ENCODE results near the gene KLK14.

The KLK14 gene

GRCh38 chr19:51082611-51083010 lies at the start of gene KLK14:
Gene KLK14 (minus strand): TSS chr19:51082887. CDS start chr19:51082614, 273 bp downstream.
- Histone ChIP-seq H3K4me1 (ENCODE audit: control insufficient read depth in 1 of 2, insufficient read depth in 2 of 2, low read length in 2 of 2) (no peaks in the 10 kb centered on the region), H3K27me3 (ENCODE audit: low read depth, low read length) (no peaks in the 10 kb centered on the region), H3K36me3 (ENCODE audit: control insufficient read depth in 1 of 2, insufficient read depth in 2 of 2, low read length in 2 of 2) (no peaks in the 10 kb centered on the region), H3K9me3 (ENCODE audit: control insufficient read depth in 1 of 2, low read length in 2 of 2) (no peaks in the 10 kb centered on the region), H3K27ac (ENCODE audit: low read length) (no peak within 1 kb of the TSS), H3K4me3 (ENCODE audit: low read depth in 1 of 2, low read length in 2 of 2) (no peak within 1 kb of the TSS)

GRCh38 chr19:51131780-51132680 lies 49.3 kb upstream of the KLK14 start:
- Histone ChIP-seq H3K27ac (ENCODE audit: low read length) (no peak overlapping the region), H3K27me3 (ENCODE audit: low read depth, low read length) (no peaks in the 10 kb centered on the region), H3K36me3 (ENCODE audit: control insufficient read depth in 1 of 2, insufficient read depth in 2 of 2, low read length in 2 of 2) (no peaks in the 10 kb centered on the region), H3K4me1 (ENCODE audit: control insufficient read depth in 1 of 2, insufficient read depth in 2 of 2, low read length in 2 of 2) (peaks cover 0 to 3% of the 10 kb centered on the region in 2 donors), H3K4me3 (ENCODE audit: low read depth in 1 of 2, low read length in 2 of 2) (no peak overlapping the region), H3K9me3 (ENCODE audit: control insufficient read depth in 1 of 2, low read length in 2 of 2) (no peaks in the 10 kb centered on the region)

- no peak overlapping the region for H3K27ac ChIP-seq (ENCODE audit: low read length)
- H3K4me1 ChIP-seq (ENCODE audit: control insufficient read depth in 1 of 2, insufficient read depth in 2 of 2, low read length in 2 of 2) = peaks cover 0 to 3% of the 10 kb centered on the region in 2 donors
- H3K27me3 ChIP-seq (ENCODE audit: low read depth, low read length) = no peaks in the 10 kb centered on the region
Observed at GRCh38 chr19:51129716-51130115, 47.0 kb upstream of the KLK14 start.

GRCh38 chr19:51128227-51128626 lies 45.5 kb upstream of the KLK14 start:
- Histone ChIP-seq H3K27ac (ENCODE audit: low read length) (no peak overlapping the region), H3K36me3 (ENCODE audit: control insufficient read depth in 1 of 2, insufficient read depth in 2 of 2, low read length in 2 of 2) (no peaks in the 10 kb centered on the region), H3K27me3 (ENCODE audit: low read depth, low read length) (no peaks in the 10 kb centered on the region), H3K9me3 (ENCODE audit: control insufficient read depth in 1 of 2, low read length in 2 of 2) (no peaks in the 10 kb centered on the region), H3K4me1 (ENCODE audit: control insufficient read depth in 1 of 2, insufficient read depth in 2 of 2, low read length in 2 of 2) (peaks cover 0 to 3% of the 10 kb centered on the region in 2 donors), H3K4me3 (ENCODE audit: low read depth in 1 of 2, low read length in 2 of 2) (no peak overlapping the region)

More at GRCh38 chr19:51129716-51130115, 47.0 kb upstream of the KLK14 start:
- Histone ChIP-seq H3K36me3 (ENCODE audit: control insufficient read depth in 1 of 2, insufficient read depth in 2 of 2, low read length in 2 of 2) (no peaks in the 10 kb centered on the region), H3K4me3 (ENCODE audit: low read depth in 1 of 2, low read length in 2 of 2) (no peak overlapping the region), H3K9me3 (ENCODE audit: control insufficient read depth in 1 of 2, low read length in 2 of 2) (no peaks in the 10 kb centered on the region)

GRCh38 chr19:51127755-51128154 lies 45.1 kb upstream of the KLK14 start:
- H3K4me1 ChIP-seq (ENCODE audit: control insufficient read depth in 1 of 2, insufficient read depth in 2 of 2, low read length in 2 of 2) = peaks cover 0 to 3% of the 10 kb centered on the region in 2 donors
- no peaks in the 10 kb centered on the region for H3K27me3 ChIP-seq (ENCODE audit: low read depth, low read length)
- no peak overlapping the region for H3K27ac ChIP-seq (ENCODE audit: low read length)
- no peaks in the 10 kb centered on the region for H3K9me3 ChIP-seq (ENCODE audit: control insufficient read depth in 1 of 2, low read length in 2 of 2)
- no peak overlapping the region for H3K4me3 ChIP-seq (ENCODE audit: low read depth in 1 of 2, low read length in 2 of 2)
- H3K36me3 ChIP-seq (ENCODE audit: control insufficient read depth in 1 of 2, insufficient read depth in 2 of 2, low read length in 2 of 2) = no peaks in the 10 kb centered on the region

- Histone ChIP-seq H3K27me3 (ENCODE audit: low read depth, low read length) (no peaks in the 10 kb centered on the region), H3K9me3 (ENCODE audit: control insufficient read depth in 1 of 2, low read length in 2 of 2) (no peaks in the 10 kb centered on the region), H3K4me3 (ENCODE audit: low read depth in 1 of 2, low read length in 2 of 2) (peak overlapping the region; percentile 0 to 5), H3K4me1 (ENCODE audit: control insufficient read depth in 1 of 2, insufficient read depth in 2 of 2, low read length in 2 of 2) (peaks cover 0 to 3% of the 10 kb centered on the region in 2 donors), H3K27ac (ENCODE audit: low read length) (peak overlapping the region; percentile 28), H3K36me3 (ENCODE audit: control insufficient read depth in 1 of 2, insufficient read depth in 2 of 2, low read length in 2 of 2) (no peaks in the 10 kb centered on the region)
Observed at GRCh38 chr19:51127032-51127431, 44.3 kb upstream of the KLK14 start.

GRCh38 chr19:51125421-51126075 lies 42.9 kb upstream of the KLK14 start:
- Histone ChIP-seq H3K9me3 (ENCODE audit: control insufficient read depth in 1 of 2, low read length in 2 of 2) (no peaks in the 10 kb centered on the region), H3K4me3 (ENCODE audit: low read depth in 1 of 2, low read length in 2 of 2) (peak overlapping the region; percentile 21 to 38), H3K4me1 (ENCODE audit: control insufficient read depth in 1 of 2, insufficient read depth in 2 of 2, low read length in 2 of 2) (peaks cover 0 to 3% of the 10 kb centered on the region in 2 donors), H3K36me3 (ENCODE audit: control insufficient read depth in 1 of 2, insufficient read depth in 2 of 2, low read length in 2 of 2) (no peaks in the 10 kb centered on the region), H3K27me3 (ENCODE audit: low read depth, low read length) (no peaks in the 10 kb centered on the region), H3K27ac (ENCODE audit: low read length) (no peak overlapping the region)

- H3K36me3 ChIP-seq (ENCODE audit: control insufficient read depth in 1 of 2, insufficient read depth in 2 of 2, low read length in 2 of 2) = no peaks in the 10 kb centered on the region
- no peaks in the 10 kb centered on the region for H3K9me3 ChIP-seq (ENCODE audit: control insufficient read depth in 1 of 2, low read length in 2 of 2)
- peak within 1 kb of the TSS; percentile 23 for H3K27ac ChIP-seq (ENCODE audit: low read length)
- H3K27me3 ChIP-seq (ENCODE audit: low read depth, low read length) = no peaks in the 10 kb centered on the region
- H3K4me3 ChIP-seq (ENCODE audit: low read depth in 1 of 2, low read length in 2 of 2) = peak within 1 kb of the TSS; percentile 21 to 38
- peaks cover 0 to 3% of the 10 kb centered on the region in 2 donors for H3K4me1 ChIP-seq (ENCODE audit: control insufficient read depth in 1 of 2, insufficient read depth in 2 of 2, low read length in 2 of 2)
Observed at GRCh38 chr19:51124729-51125128, 42.0 kb upstream of the KLK14 start, which contains the start of gene SIGLEC9. Gene SIGLEC9 (plus strand): TSS chr19:51124906. CDS start chr19:51124975, 69 bp downstream.

GRCh38 chr19:51124216-51124615 lies 41.5 kb upstream of the KLK14 start:
- Histone ChIP-seq H3K36me3 (ENCODE audit: control insufficient read depth in 1 of 2, insufficient read depth in 2 of 2, low read length in 2 of 2) (no peaks in the 10 kb centered on the region), H3K27me3 (ENCODE audit: low read depth, low read length) (no peaks in the 10 kb centered on the region), H3K4me3 (ENCODE audit: low read depth in 1 of 2, low read length in 2 of 2) (no peak overlapping the region), H3K4me1 (ENCODE audit: control insufficient read depth in 1 of 2, insufficient read depth in 2 of 2, low read length in 2 of 2) (peaks cover 0 to 3% of the 10 kb centered on the region in 2 donors), H3K27ac (ENCODE audit: low read length) (peak overlapping the region; percentile 23), H3K9me3 (ENCODE audit: control insufficient read depth in 1 of 2, low read length in 2 of 2) (no peaks in the 10 kb centered on the region)

GRCh38 chr19:51123802-51124201 lies 41.1 kb upstream of the KLK14 start:
- Histone ChIP-seq H3K4me3 (ENCODE audit: low read depth in 1 of 2, low read length in 2 of 2) (no peak overlapping the region), H3K27me3 (ENCODE audit: low read depth, low read length) (no peaks in the 10 kb centered on the region), H3K36me3 (ENCODE audit: control insufficient read depth in 1 of 2, insufficient read depth in 2 of 2, low read length in 2 of 2) (no peaks in the 10 kb centered on the region), H3K27ac (ENCODE audit: low read length) (peak overlapping the region; percentile 23), H3K9me3 (ENCODE audit: control insufficient read depth in 1 of 2, low read length in 2 of 2) (no peaks in the 10 kb centered on the region), H3K4me1 (ENCODE audit: control insufficient read depth in 1 of 2, insufficient read depth in 2 of 2, low read length in 2 of 2) (peaks cover 0 to 3% of the 10 kb centered on the region in 2 donors)

- Histone ChIP-seq H3K4me1 (ENCODE audit: control insufficient read depth in 1 of 2, insufficient read depth in 2 of 2, low read length in 2 of 2) (no peaks in the 10 kb centered on the region), H3K4me3 (ENCODE audit: low read depth in 1 of 2, low read length in 2 of 2) (no peak overlapping the region), H3K9me3 (ENCODE audit: control insufficient read depth in 1 of 2, low read length in 2 of 2) (no peaks in the 10 kb centered on the region), H3K27ac (ENCODE audit: low read length) (peak overlapping the region; percentile 23), H3K36me3 (ENCODE audit: control insufficient read depth in 1 of 2, insufficient read depth in 2 of 2, low read length in 2 of 2) (no peaks in the 10 kb centered on the region), H3K27me3 (ENCODE audit: low read depth, low read length) (no peaks in the 10 kb centered on the region)
Observed at GRCh38 chr19:51123381-51123800, 40.7 kb upstream of the KLK14 start.
